Testis (tissue), 3 donors: ENCODE results near the gene ASB3. TPM values are rescaled to one million over a fixed set of nuclear protein-coding genes. Genes with fewer than 3 reads are reported as not detected.
A peak's percentile ranks its signal among the peaks of the same experiment; 100 is the strongest.

Source experiments
- DNase-seq: peaks from one replicate; pipeline ENCODE4 v3.0.0-alpha.2; 2019
- H3K27ac ChIP-seq, 2 donors: fragments of 200-600 bp; sonication (generic); one replicate each; pipeline ENCODE4 v1.5.1; 2019
- H3K27me3 ChIP-seq: fragments of 200-600 bp; sonication (generic); one replicate; pipeline ENCODE4 v1.5.1; 2019
- H3K36me3 ChIP-seq: fragments of 200-600 bp; sonication (generic); one replicate; pipeline ENCODE4 v1.5.1; 2017; ENCODE audit warnings: low read depth; ENCODE audit errors: missing control alignments
- H3K4me1 ChIP-seq: fragments of 200-600 bp; sonication (generic); one replicate; pipeline ENCODE4 v1.5.1; 2019
- H3K4me3 ChIP-seq, 2 donors: fragments of 200-600 bp; sonication (generic); one replicate each; pipeline ENCODE4 v1.5.1; 2017 to 2019
- H3K9me3 ChIP-seq: fragments of 200-600 bp; sonication (generic); one replicate; pipeline ENCODE4 v1.5.1; 2017
- POLR2A ChIP-seq: fragments of 450-650 bp; IDR thresholded peaks from one replicate; pipeline ENCODE4 v1.6.1; 2017; ENCODE audit warnings: antibody characterized with exemption, mild to moderate bottlenecking, moderate library complexity
- WGBS, 2 donors: methylation state at CpG; one replicate each; pipeline ENCODE4 v1.1.5; 2018; 5-methylcytosine and 5-hydroxymethylcytosine counted together
- intact Hi-C: fragments of 100-400 bp; cut with DNase I; formaldehyde crosslinking; loops from one replicate; pipeline ENCODE4 v1.15.1; 2023; ENCODE audit warnings: low total_unique reads
- polyA plus RNA-seq: library from polyadenylated mRNA; stranded (reverse); fragments of 350-450 nt; fragmentation: Illumina TruSeq; extraction: RNeasy Lipid Tissue Mini Kit (QIAGEN cat#74804); gene quantifications from one replicate; pipeline ENCODE4 v1.2.3, GENCODE V29; 2014; ENCODE audit warnings: low read depth, low replicate concordance; ENCODE audit not compliant: insufficient read depth
- total RNA-seq, 2 donors: library from RNA; depleted of rRNA; stranded (reverse); fragments of >200 nt; gene quantifications; one replicate each; pipeline ENCODE4 v1.2.3, GENCODE V29; 2016
- TF ChIP-seq, protein P1 (sequence below), 3 experiments: fragments of 450-650 bp in 2 of 3; fragments of 200-600 bp in 1 of 3; sonication (generic) in 1 of 3; IDR thresholded peaks; one replicate each; pipeline ENCODE4 v1.5.1; 2016 to 2019; ENCODE audit warnings: antibody characterized with exemption in 3 of 3, mild to moderate bottlenecking in 2 of 3, moderate library complexity in 1 of 3

The ASB3 gene
- total and polyA plus RNA-seq, 3 donors from 2014 or later, result 26.9 to 31.8 (median 29.0) TPM

DNA sequence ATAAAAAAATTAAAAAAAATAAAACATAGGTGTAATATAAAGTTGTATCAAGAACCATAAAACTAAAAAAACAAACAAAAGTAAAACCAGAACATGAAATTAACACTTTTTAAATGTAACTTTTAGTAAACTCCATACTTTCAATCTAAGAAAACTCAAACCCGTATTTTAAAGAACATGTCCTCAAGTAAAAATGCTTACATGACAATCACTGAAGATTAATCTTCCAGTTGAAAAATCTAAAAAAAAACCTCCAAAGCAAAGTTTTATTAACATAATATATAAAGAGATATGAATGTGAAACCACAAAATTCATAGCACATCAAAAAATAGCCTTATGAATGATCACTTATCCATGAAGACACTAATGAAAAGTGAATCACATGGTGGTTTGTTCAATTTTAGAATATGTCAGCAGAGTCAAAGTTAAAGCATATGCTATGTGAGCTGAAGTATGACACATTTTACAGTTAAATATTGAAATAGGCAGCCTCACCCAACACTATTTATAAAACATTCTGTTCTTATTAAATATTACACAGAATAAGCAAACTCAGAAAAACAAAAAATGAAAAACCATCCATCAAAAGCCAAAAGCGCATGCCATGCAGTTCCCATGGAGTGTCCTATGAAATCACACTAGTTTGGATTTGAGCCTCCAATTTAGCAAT lies 42.2 kb downstream of the ASB3 start:
- TF ChIP-seq, protein P1, sequence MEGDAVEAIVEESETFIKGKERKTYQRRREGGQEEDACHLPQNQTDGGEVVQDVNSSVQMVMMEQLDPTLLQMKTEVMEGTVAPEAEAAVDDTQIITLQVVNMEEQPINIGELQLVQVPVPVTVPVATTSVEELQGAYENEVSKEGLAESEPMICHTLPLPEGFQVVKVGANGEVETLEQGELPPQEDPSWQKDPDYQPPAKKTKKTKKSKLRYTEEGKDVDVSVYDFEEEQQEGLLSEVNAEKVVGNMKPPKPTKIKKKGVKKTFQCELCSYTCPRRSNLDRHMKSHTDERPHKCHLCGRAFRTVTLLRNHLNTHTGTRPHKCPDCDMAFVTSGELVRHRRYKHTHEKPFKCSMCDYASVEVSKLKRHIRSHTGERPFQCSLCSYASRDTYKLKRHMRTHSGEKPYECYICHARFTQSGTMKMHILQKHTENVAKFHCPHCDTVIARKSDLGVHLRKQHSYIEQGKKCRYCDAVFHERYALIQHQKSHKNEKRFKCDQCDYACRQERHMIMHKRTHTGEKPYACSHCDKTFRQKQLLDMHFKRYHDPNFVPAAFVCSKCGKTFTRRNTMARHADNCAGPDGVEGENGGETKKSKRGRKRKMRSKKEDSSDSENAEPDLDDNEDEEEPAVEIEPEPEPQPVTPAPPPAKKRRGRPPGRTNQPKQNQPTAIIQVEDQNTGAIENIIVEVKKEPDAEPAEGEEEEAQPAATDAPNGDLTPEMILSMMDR (IDR thresholded peaks at IDR 0.05), result no peak
- TF ChIP-seq POLR2A, result no peak
- DNase-seq, result no peak
- no peak overlapping the region for H3K4me3 ChIP-seq
- H3K27me3 ChIP-seq, result no peaks in the 10 kb centered on the region
- no peaks in the 10 kb centered on the region for H3K36me3 ChIP-seq
- intact Hi-C loops, result no loop called here
- no peaks in the 10 kb centered on the region for H3K9me3 ChIP-seq
- 78 to 79% methylated on average over 2 of the region's 2 CpGs for WGBS, 2 donors
- no peaks in the 10 kb centered on the region for H3K4me1 ChIP-seq
- no peak overlapping the region for H3K27ac ChIP-seq

DNA sequence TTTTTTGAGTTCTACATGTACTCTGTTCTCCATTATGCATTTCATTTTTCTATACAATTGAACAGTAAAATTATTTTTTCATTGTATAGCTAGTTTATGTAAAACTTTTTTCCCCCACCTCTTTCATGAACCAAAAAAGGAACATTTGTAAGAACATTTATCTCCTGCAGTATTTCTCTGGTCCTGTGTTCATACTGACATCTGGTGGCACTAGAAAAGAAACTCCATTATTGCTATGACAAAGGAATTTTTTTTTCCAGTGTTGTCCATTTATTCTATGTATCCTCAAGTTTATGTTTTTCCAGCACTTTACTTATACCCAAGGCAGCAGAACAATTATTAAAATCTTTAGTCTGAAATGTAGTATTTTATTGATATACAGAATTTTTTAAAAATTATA lies 46.6 kb downstream of the ASB3 start:
- Histone ChIP-seq H3K36me3 (no peaks in the 10 kb centered on the region), H3K4me1 (no peaks in the 10 kb centered on the region), H3K27ac (no peak overlapping the region), H3K9me3 (no peaks in the 10 kb centered on the region), H3K27me3 (no peaks in the 10 kb centered on the region), H3K4me3 (no peak overlapping the region)
- no peak for DNase-seq
- TF ChIP-seq, protein P1 (IDR thresholded peaks at IDR 0.05), result peak in 1 of 3 experiments; percentile 17
- no peak for TF ChIP-seq POLR2A
- intact Hi-C loops, result no loop called here

DNA sequence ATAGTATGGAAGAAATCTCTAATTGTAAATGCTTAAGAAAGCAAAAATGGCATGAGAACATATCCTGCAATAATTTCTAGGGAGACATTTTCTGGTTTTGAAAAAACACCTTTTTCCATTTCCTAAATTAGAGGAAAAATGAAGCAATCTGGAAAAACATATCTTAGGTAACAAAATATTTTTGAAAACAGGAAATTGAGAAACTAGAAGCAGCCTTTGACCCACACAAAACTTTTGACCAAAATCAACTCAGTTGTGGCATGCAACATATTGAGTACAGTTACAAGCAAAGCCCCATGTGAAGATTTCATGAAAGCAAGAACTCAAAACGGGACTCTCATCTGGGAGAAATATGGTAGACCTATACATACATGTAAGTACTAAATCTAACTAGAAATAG lies 47.7 kb downstream of the ASB3 start:
- H3K36me3 ChIP-seq, result no peaks in the 10 kb centered on the region
- whole genome bisulfite sequencing, 2 donors, result 80 to 100% methylated on average over 1 of the region's 1 CpG
- no peak for TF ChIP-seq POLR2A
- TF ChIP-seq, protein P1 (IDR thresholded peaks at IDR 0.05), result no peak
- no peak overlapping the region for H3K27ac ChIP-seq
- no peaks in the 10 kb centered on the region for H3K4me1 ChIP-seq
- no peak for DNase-seq
- H3K4me3 ChIP-seq, result no peak overlapping the region
- H3K9me3 ChIP-seq, result no peaks in the 10 kb centered on the region
- intact Hi-C loops, result no loop called here
- no peaks in the 10 kb centered on the region for H3K27me3 ChIP-seq

DNA sequence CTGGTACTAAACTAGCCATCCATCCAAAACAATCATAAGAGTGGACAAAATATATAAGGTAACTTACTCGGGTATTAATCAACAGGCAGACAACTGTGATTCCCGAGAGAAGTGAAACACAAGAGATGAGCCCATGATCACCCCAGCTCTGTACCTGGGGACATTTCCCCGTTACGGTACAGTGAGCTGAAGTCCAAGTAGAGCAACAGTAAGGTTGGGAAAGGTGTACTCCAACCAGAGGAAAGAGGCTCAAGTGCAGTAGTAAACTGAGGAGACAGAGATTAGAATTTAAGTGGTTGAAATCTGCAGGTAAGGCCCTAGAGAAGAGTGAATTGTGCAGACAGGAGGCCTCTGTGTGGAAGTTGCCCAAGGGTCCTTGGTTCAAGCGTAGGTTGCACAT lies 49.7 kb downstream of the ASB3 start:
- H3K27ac ChIP-seq, result no peak overlapping the region
- H3K9me3 ChIP-seq, result no peaks in the 10 kb centered on the region
- peaks cover 2% of the 10 kb centered on the region for H3K4me1 ChIP-seq
- H3K4me3 ChIP-seq, result no peak overlapping the region
- intact Hi-C loops, result no loop called here
- no peaks in the 10 kb centered on the region for H3K36me3 ChIP-seq
- TF ChIP-seq, protein P1 (IDR thresholded peaks at IDR 0.05), result no peak
- no peak for TF ChIP-seq POLR2A
- DNase-seq, result no peak
- H3K27me3 ChIP-seq, result no peaks in the 10 kb centered on the region
- WGBS, 2 donors, result 90 to 94% methylated on average over 5 of the region's 5 CpGs

DNA sequence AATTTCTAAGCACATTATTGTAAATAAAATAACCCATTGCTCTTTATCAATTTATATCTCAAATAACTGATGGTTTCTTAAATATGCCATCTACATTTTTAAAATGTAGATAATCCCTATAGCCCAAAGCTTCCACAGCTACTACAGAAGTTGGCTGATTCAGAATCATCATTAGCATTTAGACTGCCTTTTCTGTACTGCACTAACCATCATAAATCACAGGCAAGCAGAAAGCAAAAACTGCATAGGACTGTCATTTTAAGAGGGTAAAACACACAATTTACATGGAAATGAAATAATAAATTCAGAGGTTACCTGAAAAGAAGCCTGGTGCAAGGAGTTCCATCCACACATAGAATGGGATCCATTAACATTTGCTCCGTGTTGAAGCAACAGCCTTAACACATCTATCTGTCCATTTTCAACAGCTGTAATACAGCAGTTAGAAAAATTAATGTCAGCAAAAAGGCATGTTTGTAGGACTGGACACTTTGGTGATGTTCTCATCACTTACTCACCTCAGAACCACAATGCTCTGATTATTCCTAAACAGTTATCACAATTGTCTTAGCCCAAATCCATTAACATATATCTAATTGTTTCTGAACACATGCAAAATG lies 57.5 kb downstream of the ASB3 start:
- 91 to 100% methylated on average over 1 of the region's 1 CpG for WGBS, 2 donors
- intact Hi-C loops, result no loop called here
- TF ChIP-seq, protein P1 (IDR thresholded peaks at IDR 0.05), result no peak
- Histone ChIP-seq H3K4me3 (no peak overlapping the region), H3K27me3 (no peaks in the 10 kb centered on the region), H3K4me1 (peaks cover 2% of the 10 kb centered on the region), H3K9me3 (no peaks in the 10 kb centered on the region), H3K27ac (no peak overlapping the region), H3K36me3 (no peaks in the 10 kb centered on the region)
- DNase-seq, result no peak
